NT2/D1 (cell line): ENCODE data around the gene SGSM1.

Source experiments
- YY1 ChIP-seq: IDR thresholded peaks from 2 replicates; pipeline ENCODE4 v1.6.1; 2011; ENCODE audit not compliant: insufficient read length, insufficient read depth
- ZNF274 ChIP-seq: IDR thresholded peaks from 2 replicates; pipeline ENCODE4 v1.6.1; 2011; ENCODE audit warnings: mild to moderate bottlenecking, low read depth, low read length

DNA sequence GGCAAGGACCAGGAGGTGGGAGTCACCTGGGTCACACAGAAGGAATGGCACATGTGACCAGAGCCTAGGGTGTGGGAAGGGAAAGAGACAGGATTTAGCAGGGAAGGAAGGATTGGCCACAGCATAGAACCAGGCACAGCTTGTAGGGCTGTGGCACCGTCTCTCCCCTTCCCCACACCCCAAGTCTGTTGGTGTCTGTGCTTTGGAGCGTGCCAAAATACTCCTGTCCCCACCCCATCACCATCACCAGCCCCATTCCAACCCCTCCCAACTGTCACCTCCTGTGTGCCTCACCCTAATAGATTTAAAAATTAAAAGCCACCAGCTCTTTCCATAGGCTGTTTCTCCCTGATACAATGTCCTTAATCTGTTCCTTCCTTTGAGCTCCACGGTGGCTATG is 18.2 kb downstream of the SGSM1 start:
- TF ChIP-seq ZNF274 (no peak), YY1 (no peak)
